SW 1271 (cell line): ENCODE measurements around the gene GGCT.

Experiments
- DNase-seq, 2 experiments: peaks; one replicate each; lab custom pipeline; 2025; lab: John Stamatoyannopoulos, UW

GGCT gene

DNA sequence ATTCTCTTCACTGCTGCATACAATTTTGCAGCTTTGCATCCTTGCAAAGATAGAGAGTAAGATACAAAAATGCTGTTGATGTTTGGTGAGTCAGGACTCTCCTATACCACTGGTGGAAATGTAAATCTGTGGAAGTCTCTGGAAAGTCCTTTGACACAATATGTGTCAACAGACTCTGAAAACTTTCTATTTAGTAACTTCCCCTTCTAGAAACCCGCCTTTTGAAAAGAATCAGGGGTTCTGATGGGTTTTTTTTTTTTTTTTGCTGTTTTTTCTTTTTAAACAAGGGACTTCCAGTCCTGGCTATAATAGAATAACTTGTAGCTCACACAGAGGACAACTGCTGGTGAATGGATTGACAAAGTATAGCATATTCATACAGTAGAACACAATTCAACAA, 42.5 kb downstream of the GGCT start:
- no peak for DNase-seq

DNA sequence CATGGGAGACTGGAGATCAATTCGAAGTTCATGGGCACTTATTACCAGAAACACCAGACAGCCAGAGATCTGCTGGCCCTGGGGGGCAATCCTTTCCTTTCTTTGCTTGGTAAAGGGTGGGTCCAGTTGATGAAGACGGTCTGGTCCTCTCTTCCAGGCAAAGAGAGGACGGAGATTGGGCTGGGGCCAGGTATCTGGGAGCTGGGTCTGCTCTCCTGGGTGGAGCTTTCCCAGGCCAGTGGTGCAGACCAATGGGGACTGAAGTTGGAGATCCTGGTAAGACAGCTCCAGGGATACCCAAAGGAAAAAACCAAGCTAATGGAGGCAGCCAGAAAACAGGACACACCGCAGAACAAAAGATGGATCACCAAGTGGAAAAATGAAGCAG, 44.4 kb downstream of the GGCT start:
- no peak for DNase-seq

DNA sequence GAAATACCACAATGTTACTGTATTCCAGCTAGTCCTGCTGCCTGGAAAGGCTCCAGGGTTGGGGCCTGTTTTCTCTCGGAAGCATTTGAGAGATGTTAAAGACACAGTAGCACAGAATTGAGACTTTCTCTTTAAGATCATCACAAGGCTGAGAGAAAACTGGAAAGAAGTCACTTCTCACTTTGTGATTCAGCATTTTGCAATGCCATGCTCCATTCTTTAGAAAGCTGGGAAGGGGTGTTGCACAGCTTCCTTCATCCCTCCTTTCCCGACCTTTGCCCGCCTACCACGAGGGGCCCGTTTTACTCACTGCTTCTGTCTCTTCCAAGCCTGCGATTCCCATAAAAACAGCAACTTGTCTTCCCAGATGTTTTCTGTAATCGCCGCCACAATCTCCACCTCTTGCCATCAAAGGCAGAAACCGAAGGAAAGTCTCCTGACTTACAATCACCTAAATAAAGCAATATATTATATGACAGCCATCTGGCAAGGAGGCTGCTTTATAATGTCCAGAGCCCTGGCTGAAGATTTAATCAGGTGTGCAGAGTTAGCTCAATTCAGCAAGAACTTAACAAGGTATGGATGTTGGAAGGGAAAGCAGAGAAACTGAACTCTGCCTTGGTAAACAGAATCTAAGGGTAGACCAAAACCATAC, 44.9 kb downstream of the GGCT start:
- no peak for DNase-seq

DNA sequence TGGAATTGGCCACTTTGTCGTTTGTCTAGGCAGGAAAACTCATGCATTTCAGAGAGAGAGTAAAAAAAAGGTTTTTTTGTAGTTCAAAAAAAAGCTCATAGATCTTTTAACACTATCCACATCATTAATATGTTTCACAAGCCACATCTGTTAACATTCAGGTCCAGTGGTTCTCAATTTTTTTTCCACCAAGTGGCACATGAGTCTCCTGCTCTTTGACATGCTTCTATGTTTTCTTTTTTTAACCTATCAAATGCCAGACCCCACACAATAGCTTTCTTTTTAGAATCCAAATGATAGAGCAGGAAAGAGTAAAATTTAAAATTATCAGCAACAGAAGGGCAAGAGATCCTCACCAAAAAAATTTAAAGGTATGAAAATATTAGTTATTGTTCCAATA, 46.3 kb downstream of the GGCT start:
- DNase-seq, result no peak

DNA sequence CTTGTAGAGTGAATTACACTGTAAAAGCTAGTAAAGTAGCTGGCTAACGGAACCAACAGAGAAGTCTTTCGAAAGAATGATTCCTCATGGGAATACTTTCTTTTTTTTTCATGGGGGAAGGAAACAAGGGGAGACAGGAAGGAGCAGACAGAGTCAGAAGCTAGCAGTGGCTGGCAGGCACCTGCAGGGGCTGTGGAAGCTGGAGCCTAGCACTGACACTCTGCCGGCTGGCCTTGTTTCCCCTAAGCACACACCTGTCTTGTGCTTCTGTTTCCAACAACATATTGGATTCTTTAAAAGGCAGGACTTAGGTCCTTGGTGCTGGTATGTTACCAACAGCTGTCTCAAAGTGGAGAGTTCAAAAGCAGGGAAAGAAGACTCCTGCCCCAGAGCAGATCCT, 50.7 kb downstream of the GGCT start:
- DNase-seq, result no peak

DNA sequence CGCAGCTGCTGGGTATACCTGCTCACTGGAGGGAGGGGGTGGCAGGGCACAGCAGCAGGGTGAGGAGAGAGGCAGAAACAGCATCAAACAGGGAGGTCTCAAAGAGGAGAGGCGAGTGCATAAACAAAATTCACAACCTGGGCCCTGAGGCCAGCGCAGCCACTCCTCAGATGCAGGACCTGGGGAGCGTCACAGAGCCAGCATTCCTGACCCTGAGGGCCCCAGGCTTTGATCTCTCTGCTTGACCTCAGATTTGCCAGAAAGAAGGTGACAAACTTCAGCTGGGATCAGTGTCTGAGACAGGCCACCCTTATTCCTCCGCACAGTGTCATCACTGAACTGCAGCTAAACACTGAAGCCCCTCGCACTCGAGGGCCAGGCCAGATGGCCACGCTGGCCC, 51.6 kb downstream of the GGCT start:
- no peak for DNase-seq

DNA sequence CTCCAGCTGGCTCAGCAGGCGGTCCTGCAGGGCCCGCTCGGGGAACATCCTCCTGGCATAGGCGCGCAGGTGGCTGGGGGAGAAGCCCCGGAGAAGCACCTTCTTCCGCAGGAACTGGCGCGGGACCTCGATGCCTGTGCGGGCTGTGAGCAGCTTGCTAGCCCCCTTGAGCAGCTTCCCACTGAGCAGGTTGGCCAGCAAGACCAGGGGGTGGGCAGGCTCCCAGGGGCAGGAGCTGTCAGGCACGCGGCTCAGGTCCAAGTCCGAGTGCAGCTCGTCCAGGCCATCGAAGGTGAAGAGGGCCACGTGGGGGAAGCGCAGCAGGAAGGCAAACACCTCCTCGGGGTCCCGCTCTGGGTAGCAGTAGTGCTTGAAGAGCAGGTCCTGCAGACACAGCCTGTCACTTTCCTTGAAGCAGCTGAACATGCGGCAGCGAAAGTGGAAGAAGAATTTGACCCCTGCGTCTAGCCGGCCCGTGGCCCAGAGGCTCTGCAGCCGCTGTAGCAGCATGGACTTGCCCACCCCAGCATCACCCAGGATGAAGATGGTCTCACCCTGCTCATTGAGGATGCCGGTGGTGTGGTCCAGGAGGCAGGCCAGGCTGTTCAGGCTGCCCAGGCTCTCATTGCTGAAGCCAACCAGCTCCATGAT, 52.2 kb downstream of the GGCT start:
- DNase-seq, result no peak

DNA sequence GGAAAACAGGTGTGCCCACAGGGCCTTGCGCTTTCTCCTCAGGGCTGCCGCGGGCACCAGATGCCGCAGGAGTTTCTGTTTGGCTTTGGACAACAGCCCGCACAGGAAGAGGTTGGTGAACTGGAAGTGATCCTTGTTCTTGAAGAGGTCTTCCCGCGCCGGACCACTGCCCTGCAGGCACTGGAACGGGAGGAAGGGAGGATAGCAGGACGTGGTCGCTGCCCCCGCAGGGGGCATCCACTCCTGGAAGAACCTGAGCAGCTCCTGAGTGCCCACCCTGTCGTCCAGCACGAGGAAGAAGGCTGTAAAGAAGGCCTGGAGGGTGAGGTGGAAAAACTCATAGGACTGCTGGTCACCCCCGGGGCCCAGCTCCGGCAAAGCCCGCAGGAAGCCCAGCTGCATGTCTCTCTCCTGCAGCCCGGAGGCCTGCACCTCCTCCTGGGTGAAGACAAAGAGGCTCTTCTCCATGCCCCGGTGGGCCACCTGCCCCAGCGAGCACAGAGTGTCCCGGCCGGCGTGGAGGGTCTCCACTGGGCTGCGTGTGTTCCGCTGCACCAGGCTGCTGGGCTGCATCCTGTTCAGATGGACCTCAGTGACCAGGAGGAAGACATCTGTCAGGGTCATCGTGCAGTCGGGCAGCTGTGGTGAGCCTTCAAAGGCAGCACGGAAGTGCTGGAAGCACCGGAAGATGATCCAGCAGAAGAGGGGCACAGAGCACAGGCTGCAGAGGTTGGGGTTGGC, 52.9 kb downstream of the GGCT start:
- no peak for DNase-seq

DNA sequence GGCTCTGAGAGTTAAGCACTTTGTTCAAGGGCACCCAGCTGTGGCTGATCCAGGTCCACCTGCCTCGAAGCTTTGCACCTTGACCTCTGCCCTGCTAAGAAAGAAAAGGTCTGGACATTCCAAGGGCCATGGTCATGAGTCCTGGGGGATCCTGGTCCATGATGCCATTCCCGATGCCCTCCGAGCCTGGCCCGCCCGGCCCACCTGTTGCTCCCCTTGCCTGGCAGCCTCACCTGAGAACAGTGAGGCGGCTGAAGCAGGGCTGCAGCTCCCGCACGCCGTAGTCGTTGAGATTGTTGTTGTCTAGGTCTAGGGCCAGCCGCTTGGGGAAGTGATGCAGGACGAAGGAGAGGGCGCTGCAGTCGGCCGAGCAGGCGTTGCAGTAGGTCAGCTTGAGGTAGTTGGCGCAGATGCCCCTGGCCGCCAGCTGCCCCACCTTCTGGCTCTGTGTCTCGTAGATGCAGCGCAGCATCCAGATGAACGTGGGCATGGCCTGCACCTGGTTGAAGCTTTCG, 53.6 kb downstream of the GGCT start:
- DNase-seq, result no peak

DNA sequence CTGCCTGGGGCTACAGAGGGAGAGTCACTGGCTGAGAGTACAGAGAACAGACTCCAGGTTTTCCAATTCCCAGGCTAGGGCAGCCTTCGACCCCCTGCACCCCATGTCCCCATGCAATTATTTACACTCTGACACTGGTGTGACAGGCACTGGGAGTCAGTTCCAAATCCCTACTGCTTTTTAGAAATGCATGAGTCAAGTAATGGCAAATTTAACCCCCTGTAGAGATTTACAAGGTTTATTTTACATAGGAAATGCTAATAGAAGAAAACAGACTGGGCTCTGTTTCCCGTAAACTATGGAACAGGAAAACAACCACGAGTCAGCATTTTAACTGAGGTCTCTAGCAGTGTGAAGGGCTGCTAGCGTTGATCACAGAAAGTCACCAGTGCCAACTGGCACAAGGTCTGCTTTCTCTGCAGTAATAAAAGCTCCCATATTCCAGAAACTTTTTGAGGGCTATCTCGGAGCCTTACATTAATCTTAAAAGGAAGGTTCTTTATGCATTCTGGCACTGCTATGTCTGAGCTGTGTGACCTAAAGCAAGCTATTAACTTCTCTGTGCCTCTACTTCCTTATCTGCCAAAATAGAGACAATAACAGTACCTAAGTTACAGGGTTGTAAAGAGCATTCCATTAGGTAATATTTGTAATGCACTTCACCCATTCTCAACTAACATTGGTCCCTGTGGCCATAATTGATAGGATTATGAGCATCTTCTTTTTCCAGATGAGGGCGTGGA, 54.2 kb downstream of the GGCT start:
- DNase-seq, result no peak

DNA sequence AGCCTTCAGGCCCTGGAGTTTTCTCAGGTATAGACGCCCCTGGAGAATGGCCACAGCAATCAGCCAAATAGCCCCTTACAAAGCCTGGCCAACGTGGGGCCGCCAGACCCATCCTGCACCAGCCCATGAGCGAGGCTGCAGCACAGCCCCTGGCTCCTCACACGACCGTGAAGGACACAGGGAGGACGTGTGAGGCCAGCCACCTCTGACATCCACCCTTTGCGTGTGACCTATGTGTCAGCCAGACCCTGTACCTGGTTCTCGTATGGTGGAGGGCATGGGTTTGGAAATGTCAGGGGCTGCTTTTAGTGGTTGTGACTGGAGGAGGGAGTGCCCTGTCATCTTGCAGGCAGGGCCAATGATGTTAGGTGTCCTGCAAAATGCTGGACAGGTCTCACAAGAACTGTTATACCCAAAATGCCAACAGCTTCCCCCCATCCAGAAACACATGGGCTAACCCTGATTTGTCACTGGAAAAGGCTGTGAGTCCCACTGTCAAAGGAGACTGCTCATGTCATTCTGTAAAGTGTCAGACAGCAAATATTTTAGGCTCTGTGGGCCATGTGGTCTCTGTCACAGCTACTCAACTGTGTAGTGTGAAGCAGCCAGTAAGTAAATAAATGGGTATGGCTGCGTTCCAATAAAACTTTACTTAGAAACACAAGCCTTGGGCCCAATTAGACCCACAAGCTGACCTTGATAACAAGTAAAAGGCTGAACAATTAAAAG, 56.0 kb downstream of the GGCT start:
- no peak for DNase-seq

DNA sequence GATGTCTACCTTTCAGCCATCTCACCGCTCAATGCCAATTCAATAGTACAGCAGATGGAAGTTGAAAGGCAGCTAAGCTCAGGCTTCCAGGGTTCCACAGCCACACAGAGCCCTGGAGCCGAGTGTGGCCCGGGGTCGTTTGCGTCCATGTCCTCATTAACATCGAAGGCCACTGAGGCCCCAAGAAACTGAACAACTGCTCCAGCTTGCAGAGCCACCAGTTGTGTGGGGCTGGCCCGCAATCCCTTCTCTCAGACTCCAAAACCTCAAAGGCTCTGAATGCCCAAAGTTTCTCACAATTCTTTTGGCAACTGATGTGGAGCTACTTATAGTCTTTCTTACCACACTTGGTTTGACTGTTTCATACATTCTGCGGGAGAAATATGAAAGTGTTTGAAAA, 57.2 kb downstream of the GGCT start:
- DNase-seq, result no peak
